H1 (cell line): ENCODE results near the gene LACTB. TPM values are rescaled to one million over a fixed set of nuclear protein-coding genes. Genes with fewer than 3 reads are reported as not detected.

Experiments used
- ASH2L ChIP-seq: fragments of 200-600, 300-600 bp; sonication (generic); IDR thresholded peaks from one replicate; pipeline ENCODE4 v1.7.1; 2017; ENCODE audit warnings: low read length
- CREB1 ChIP-seq: IDR thresholded peaks from 2 replicates; pipeline ENCODE4 v1.6.1; 2012; ENCODE audit warnings: inconsistent platforms
- GTF2F1 ChIP-seq: IDR thresholded peaks from 2 replicates; pipeline ENCODE4 v1.6.1; 2012; ENCODE audit warnings: low read depth, low read length, improper control_type of control experiment, borderline replicate concordance
- KDM1A ChIP-seq: fragments of 200-600, 300-600 bp; sonication (generic); IDR thresholded peaks from 2 replicates; pipeline ENCODE4 v1.7.1; 2016; ENCODE audit warnings: mild to moderate bottlenecking, low read length, borderline replicate concordance
- KDM4A ChIP-seq: IDR thresholded peaks from one replicate; pipeline ENCODE4 v1.7.1; 2012; ENCODE audit warnings: low read depth, mild to moderate bottlenecking, moderate library complexity, low read length, inconsistent platforms; ENCODE audit not compliant: severe bottlenecking
- PHF8 ChIP-seq: fragments of 200-600 bp; sonication (generic); conservative IDR thresholded peaks from 2 replicates; pipeline ENCODE4 v1.7.1; 2012; ENCODE audit warnings: low read depth, mild to moderate bottlenecking, inconsistent platforms, low read length, moderate library complexity
- RXRA ChIP-seq: IDR thresholded peaks from 2 replicates; pipeline ENCODE4 v1.6.1; 2011; ENCODE audit warnings: low read depth, mild to moderate bottlenecking, low read length, moderate library complexity; ENCODE audit not compliant: insufficient read depth
- SP1 ChIP-seq: IDR thresholded peaks from 2 replicates; pipeline ENCODE4 v1.6.1; 2011; ENCODE audit warnings: low read depth, low read length
- SRF ChIP-seq: IDR thresholded peaks from 2 replicates; pipeline ENCODE4 v1.6.1; 2011; ENCODE audit warnings: mild to moderate bottlenecking, low read depth, low read length, moderate library complexity
- TAF1 ChIP-seq: IDR thresholded peaks from 2 replicates; pipeline ENCODE4 v1.6.1; 2011; ENCODE audit warnings: mild to moderate bottlenecking, low read depth, low read length
- TCF12 ChIP-seq: IDR thresholded peaks from 2 replicates; pipeline ENCODE4 v1.6.1; 2011; ENCODE audit warnings: low read depth, mild to moderate bottlenecking, low read length
- TEAD4 ChIP-seq: IDR thresholded peaks from 2 replicates; pipeline ENCODE4 v1.6.1; 2012; ENCODE audit warnings: low read depth, low read length, inconsistent platforms, mixed read lengths
- polyA plus RNA-seq, 7 experiments: library from polyadenylated mRNA; depleted of rRNA in 3 of 7; stranded (reverse) in 5 of 7; unstranded in 2 of 7; fragments of >200 nt in 5 of 7; fragments of 200-250 nt in 2 of 7; gene quantifications; 1 replicate in 5 of 7; 2 replicates in 1 of 7; 4 replicates in 1 of 7; pipeline versions ENCODE4 v1.2.1 to v1.2.3, GENCODE V29; 2011 to 2013; ENCODE audit warnings: missing spikeins in 2 of 7, mixed read lengths in 2 of 7
- total RNA-seq: library from RNA; stranded (reverse); fragmentation: NEBNext Ultra II Directional; extraction: Animal tissue kit (Norgen Biotek cat#: 25700); gene quantifications from 2 replicates; pipeline ENCODE4 v1.2.1, GENCODE V29; 2021

LACTB gene
- total and polyA plus RNA-seq, 2 of the 8 experiments (the other 6 are each of a cell fraction or from before 2014, with no cell fraction given): 5.8 to 14.9 TPM

- no peak for TF ChIP-seq ASH2L
- peak; percentile 81 for TF ChIP-seq SP1
- TF ChIP-seq PHF8: peak; percentile 14; the same call in 1 of the 2 replicates
- TF ChIP-seq RXRA: no peak
- no peak for TF ChIP-seq GTF2F1
- peak; percentile 44; the same call in 1 of the 2 replicates for TF ChIP-seq CREB1
- TF ChIP-seq KDM1A: no peak
- peak; percentile 97 for TF ChIP-seq SRF
- TF ChIP-seq TEAD4: no peak
- no peak for TF ChIP-seq TCF12
- TF ChIP-seq KDM4A: no peak
- TF ChIP-seq TAF1: peak; percentile 47
These were observed at the start of gene LACTB (continued) for GRCh38 chr15:63121382-63122001.
